OCI-LY7 (cell line): Measurements from ENCODE around the gene LRRC3C. TPM values are rescaled to one million over a fixed set of nuclear protein-coding genes. Genes with fewer than 3 reads are reported as not detected.

Experiments used
- BruUV-seq: library from RNA; stranded (reverse); fragments of 400-500 nt; replicated peaks from 2 replicates; lab custom pipeline; 2021; lab: Mats Ljungman, UMichigan
- CTCF ChIA-PET: fragments of 300-600 bp; sonication (Branson Sonifier 250); formaldehyde crosslinking; loops from one replicate; lab custom pipeline; 2022; ENCODE audit warnings: antibody characterized with exemption; ENCODE audit not compliant: unreplicated experiment; lab: Charles Lee
- POLR2A ChIA-PET: fragments of 300-600 bp; sonication (Branson Sonifier 250); formaldehyde crosslinking; loops from one replicate; lab custom pipeline; 2022; ENCODE audit warnings: antibody characterized with exemption; lab: Charles Lee
- DNase-seq: peaks from one replicate; pipeline ENCODE4 v3.0.0-alpha.2; 2015; ENCODE audit warnings: low spot score
- H2AFZ ChIP-seq: fragments of 200-600 bp; sonication (generic), shearing (Covaris generic); 2 replicates; pipeline ENCODE4 v1.6.1; 2014; ENCODE audit warnings: mild to moderate bottlenecking, antibody characterized with exemption, low read length, moderate library complexity
- H3K27ac ChIP-seq: fragments of 200-600 bp; sonication (generic); 2 replicates; pipeline ENCODE4 v1.5.1; 2014; ENCODE audit warnings: mixed run types, low read depth, mild to moderate bottlenecking, moderate library complexity, low read length, inconsistent platforms; ENCODE audit not compliant: poor library complexity, severe bottlenecking
- H3K36me3 ChIP-seq: fragments of 200-600 bp; sonication (generic); 2 replicates; pipeline ENCODE4 v1.6.1; 2014; ENCODE audit warnings: mild to moderate bottlenecking, antibody characterized with exemption, low read length, moderate library complexity, mixed read lengths; ENCODE audit not compliant: insufficient read depth
- H3K4me1 ChIP-seq: fragments of 200-600 bp; sonication (generic); 2 replicates; pipeline ENCODE4 v1.5.1; 2014; ENCODE audit warnings: mild to moderate bottlenecking, low read length; ENCODE audit not compliant: insufficient read depth, poor library complexity, severe bottlenecking
- H3K4me2 ChIP-seq: fragments of 200-600 bp; sonication (generic); 2 replicates; pipeline ENCODE4 v1.6.1; 2014; ENCODE audit warnings: mild to moderate bottlenecking, low read length
- H3K4me3 ChIP-seq: fragments of 200-600 bp; sonication (generic); 2 replicates; pipeline ENCODE4 v1.5.1; 2014; ENCODE audit warnings: mild to moderate bottlenecking, low read depth, low read length; ENCODE audit not compliant: poor library complexity, severe bottlenecking
- H3K79me2 ChIP-seq: fragments of 200-600 bp; sonication (generic); 2 replicates; pipeline ENCODE4 v1.6.1; 2016; ENCODE audit warnings: low read depth, mild to moderate bottlenecking, low read length, moderate library complexity, mixed read lengths; ENCODE audit not compliant: insufficient read depth
- H3K9me2 ChIP-seq: fragments of 200-600 bp; sonication (generic); 2 replicates; pipeline ENCODE4 v1.6.1; 2016; ENCODE audit warnings: mild to moderate bottlenecking, low read length, mixed read lengths; ENCODE audit not compliant: insufficient read depth
- H3K9me3 ChIP-seq: fragments of 200-600 bp; sonication (generic); 2 replicates; pipeline ENCODE4 v1.6.1; 2014; ENCODE audit warnings: mild to moderate bottlenecking, mixed run types, low read length, mixed read lengths
- H4K20me1 ChIP-seq: fragments of 200-600 bp; sonication (generic); 2 replicates; pipeline ENCODE4 v1.6.1; 2014; ENCODE audit warnings: mild to moderate bottlenecking, antibody characterized with exemption, low read length, moderate library complexity, mixed read lengths; ENCODE audit not compliant: insufficient read depth
- CTCF ChIP-seq: fragments of 200-600 bp; sonication (generic); conservative IDR thresholded peaks from 2 replicates; pipeline ENCODE4 v1.5.1; 2014; ENCODE audit warnings: mild to moderate bottlenecking, antibody characterized with exemption, low read length, moderate library complexity, mixed read lengths
- EZH2phosphoT487 ChIP-seq: fragments of 200-600 bp; sonication (generic); IDR thresholded peaks from 2 replicates; pipeline ENCODE4 v1.6.1; 2018; ENCODE audit warnings: low read depth, borderline replicate concordance, mild to moderate bottlenecking, mixed run types, antibody characterized with exemption, low read length, moderate library complexity, mixed read lengths
- intact Hi-C: fragments of 100-400 bp; cut with micrococcal nuclease; formaldehyde crosslinking; loops from one replicate; pipeline ENCODE4 v1.10.0; 2022; ENCODE audit not compliant: unreplicated experiment
- total RNA-seq, 2 experiments: library from RNA; depleted of rRNA in 1 of 2; stranded (reverse); fragments of >200 nt in 1 of 2; shearing (Covaris generic) in 1 of 2; gene quantifications; 2 replicates each; pipeline ENCODE4 v1.2.3, GENCODE V29; 2014 to 2022

Gene LRRC3C
- total RNA-seq, 2 experiments from 2014 or later: not detected

DNA sequence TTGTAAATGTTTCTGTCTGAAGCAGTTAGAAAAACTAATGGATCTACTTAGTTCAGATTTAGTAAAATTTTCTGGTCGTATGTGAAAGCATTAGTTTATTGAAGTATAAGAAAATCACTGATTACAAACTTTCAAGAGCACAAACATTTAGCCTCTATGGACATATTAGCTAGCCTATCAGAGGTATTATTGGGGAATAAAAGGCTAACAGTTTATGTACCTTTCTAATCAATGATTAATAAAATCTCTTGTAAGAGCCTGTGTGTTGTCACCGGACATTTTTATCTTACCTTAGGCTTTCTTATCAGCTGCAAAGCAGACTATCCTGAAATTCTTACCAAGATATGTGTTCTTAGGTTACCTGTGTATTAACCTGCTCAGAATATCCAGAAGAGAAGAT lies 38.3 kb upstream of the LRRC3C start:
- Histone ChIP-seq H3K9me2 (no peaks in the 10 kb centered on the region), H3K9me3 (no peaks in the 10 kb centered on the region), H3K4me3 (no peak overlapping the region), H3K4me2 (no peak overlapping the region), H3K4me1 (peaks cover 9% of the 10 kb centered on the region), H3K36me3 (no peaks in the 10 kb centered on the region), H4K20me1 (no peaks in the 10 kb centered on the region), H3K27ac (no peak overlapping the region), H3K79me2 (no peaks in the 10 kb centered on the region), H2AFZ (no peak overlapping the region)
- ChIA-PET CTCF (no interaction called here), POLR2A (interaction anchor here (0.6 kb wide), 1 partner anchor 330 kb away, joined by 3 read pairs; the partner anchor contains the start of gene WIPF2)
- TF ChIP-seq CTCF (no peak), EZH2phosphoT487 (no peak)
- BruUV-seq: no TSS peak
- intact Hi-C loops: no loop called here
- DNase-seq: no peak

DNA sequence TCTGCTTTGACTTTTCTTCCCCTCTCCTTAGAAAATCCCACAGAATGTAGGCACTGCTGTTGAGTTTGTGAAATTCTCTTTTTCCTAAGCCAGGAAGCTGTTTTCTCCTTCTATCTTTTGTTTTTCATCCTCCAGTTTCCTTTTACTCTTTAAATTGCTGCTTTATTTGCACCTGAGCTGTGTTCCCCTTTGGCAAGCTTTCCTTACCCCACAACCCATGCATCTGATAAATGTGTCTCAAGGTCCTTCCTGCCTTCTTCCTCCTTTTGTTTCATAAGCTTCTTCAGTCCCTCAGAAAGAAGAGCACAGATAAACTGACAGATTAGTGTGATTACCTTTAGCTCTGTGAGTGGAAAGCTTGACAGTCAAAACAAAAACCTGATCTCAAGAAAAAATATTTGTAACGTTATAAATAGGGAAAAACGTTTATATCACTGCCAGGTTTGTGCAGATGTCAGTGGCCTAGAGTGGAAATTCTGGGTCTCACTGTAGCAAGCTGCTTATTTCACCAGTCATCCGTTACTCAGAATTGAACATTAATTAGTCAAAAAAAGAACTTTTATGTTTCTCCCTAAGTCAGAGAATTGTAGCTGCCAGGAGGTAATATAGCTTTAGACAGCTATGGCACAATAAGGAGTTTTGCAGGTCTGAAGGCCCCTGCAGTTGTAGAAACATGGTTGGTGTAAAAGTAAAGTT lies 32.7 kb upstream of the LRRC3C start:
- Histone ChIP-seq H3K4me2 (peak overlapping the region; percentile 47), H3K36me3 (peaks cover 9% of the 10 kb centered on the region; the same call in 1 of the 2 replicates), H3K9me2 (no peaks in the 10 kb centered on the region), H3K27ac (peak overlapping the region; percentile 45), H3K4me3 (no peak overlapping the region), H3K4me1 (peaks cover 28% of the 10 kb centered on the region), H4K20me1 (no peaks in the 10 kb centered on the region), H3K9me3 (0 out of 2 replicates have a peak, but pooled peaks cover 4% of the 10 kb centered on the region), H2AFZ (peak overlapping the region; percentile 95), H3K79me2 (no peaks in the 10 kb centered on the region)
- POLR2A ChIA-PET: interaction anchor here (0.9 to 3.6 kb wide), 8 partner anchors 11 to 84 kb away, joined by 3 to 22 read pairs (median 5); no protein-coding TSS in a partner anchor
- BruUV-seq: no TSS peak
- TF ChIP-seq CTCF: no peak
- no peak for TF ChIP-seq EZH2phosphoT487
- DNase-seq: peak; percentile 60
- intact Hi-C loops: no loop called here
- CTCF ChIA-PET: no interaction called here

GRCh38 chr17:39898088-39898487 lies 29.4 kb upstream of the LRRC3C start:
- peaks cover 16% of the 10 kb centered on the region for H3K36me3 ChIP-seq
- H4K20me1 ChIP-seq: no peaks in the 10 kb centered on the region
- no peak overlapping the region for H2AFZ ChIP-seq
- H3K27ac ChIP-seq: no peak overlapping the region
- BruUV-seq: no TSS peak
- peaks cover 28% of the 10 kb centered on the region for H3K4me1 ChIP-seq
- H3K79me2 ChIP-seq: no peaks in the 10 kb centered on the region
- no peak overlapping the region for H3K4me2 ChIP-seq
- ChIA-PET POLR2A (no interaction called here), CTCF (no interaction called here)
- no peak for TF ChIP-seq CTCF
- H3K9me2 ChIP-seq: no peaks in the 10 kb centered on the region
- intact Hi-C loops: no loop called here
- no peak for DNase-seq
- H3K9me3 ChIP-seq: 0 out of 2 replicates have a peak, but pooled peaks cover 4% of the 10 kb centered on the region
- no peak overlapping the region for H3K4me3 ChIP-seq
